HG03175 (cell line): ENCODE results near the gene GTF3C2.
A peak's percentile ranks its signal among the peaks of the same experiment; 100 is the strongest.
"Not testable (repeated sequence)": the region's sequence is repeated elsewhere in the genome, so short reads cannot be mapped to it uniquely, and the experiment has no call there.

ENCODE experiments used
- ATAC-seq: cut with Tn5 transposase; IDR thresholded peaks from one replicate; pipeline ENCODE4 v1.9.1; 2021; ENCODE audit warnings: mild to moderate bottlenecking, moderate library complexity; ENCODE audit not compliant: unreplicated experiment

Gene GTF3C2

DNA sequence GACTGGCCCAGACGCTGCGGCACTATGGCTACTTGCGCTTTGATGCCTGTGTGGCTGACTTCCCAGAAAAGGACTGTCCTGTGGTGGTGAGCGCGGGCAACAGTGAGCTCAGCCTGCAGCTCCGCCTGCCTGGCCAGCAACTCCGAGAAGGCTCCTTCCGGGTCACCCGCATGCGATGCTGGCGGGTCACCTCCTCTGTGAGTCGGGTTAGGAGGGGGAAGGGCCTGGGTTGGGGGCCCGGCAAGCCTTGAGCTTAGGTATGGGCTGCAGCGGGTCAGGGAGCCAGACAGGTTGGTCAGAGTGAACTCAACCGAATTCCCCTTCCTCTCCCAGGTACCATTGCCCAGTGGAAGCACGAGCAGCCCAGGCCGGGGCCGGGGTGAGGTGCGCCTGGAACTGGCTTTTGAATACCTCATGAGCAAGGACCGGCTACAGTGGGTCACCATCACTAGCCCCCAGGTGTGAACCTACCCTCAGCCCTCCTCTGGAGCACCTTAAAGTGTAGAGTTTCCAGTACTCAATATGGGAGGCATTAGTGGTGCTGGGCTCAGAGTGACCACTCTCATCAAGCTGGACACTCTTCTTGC lies 19.0 kb upstream of the GTF3C2 start:
- ATAC-seq = no peak

DNA sequence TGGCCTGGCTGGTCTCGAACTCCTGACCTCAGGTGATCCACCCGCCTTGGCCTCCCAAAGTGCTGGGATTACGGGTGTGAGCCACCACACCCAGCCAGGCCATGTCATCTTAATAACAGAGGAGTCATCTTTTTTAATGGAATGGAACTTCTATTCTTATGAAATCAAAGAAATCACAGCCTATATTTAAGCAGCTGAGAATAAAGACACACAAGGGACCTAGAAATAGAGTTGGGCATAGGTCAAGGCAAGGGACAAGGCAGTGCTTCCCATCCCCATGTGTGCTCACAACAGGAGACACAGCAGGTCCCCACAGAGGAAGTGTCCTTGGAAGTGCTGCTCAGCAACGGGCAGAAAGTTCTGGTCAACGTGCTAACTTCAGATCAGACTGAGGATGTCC lies 17.0 kb upstream of the GTF3C2 start:
- no peak for ATAC-seq

DNA sequence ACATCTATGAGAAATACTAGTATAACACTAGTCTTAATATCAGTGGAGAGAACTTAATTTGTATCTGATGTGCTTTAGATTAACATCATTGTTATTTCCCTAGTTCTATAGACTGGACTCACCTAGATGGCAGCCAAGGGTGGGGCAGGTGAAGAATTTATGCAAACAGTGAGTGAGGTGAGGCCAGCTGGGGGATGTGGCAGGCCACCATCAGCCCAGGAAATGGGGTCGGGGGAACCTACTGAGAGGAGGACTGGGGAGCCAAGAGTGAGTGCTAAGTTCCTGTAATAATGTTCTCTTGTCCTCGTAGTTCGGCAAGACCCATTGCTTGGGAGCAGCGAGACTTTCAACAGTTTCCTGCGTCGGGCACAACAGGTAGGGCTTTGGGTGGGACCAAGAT lies 16.4 kb upstream of the GTF3C2 start:
- no peak for ATAC-seq

DNA sequence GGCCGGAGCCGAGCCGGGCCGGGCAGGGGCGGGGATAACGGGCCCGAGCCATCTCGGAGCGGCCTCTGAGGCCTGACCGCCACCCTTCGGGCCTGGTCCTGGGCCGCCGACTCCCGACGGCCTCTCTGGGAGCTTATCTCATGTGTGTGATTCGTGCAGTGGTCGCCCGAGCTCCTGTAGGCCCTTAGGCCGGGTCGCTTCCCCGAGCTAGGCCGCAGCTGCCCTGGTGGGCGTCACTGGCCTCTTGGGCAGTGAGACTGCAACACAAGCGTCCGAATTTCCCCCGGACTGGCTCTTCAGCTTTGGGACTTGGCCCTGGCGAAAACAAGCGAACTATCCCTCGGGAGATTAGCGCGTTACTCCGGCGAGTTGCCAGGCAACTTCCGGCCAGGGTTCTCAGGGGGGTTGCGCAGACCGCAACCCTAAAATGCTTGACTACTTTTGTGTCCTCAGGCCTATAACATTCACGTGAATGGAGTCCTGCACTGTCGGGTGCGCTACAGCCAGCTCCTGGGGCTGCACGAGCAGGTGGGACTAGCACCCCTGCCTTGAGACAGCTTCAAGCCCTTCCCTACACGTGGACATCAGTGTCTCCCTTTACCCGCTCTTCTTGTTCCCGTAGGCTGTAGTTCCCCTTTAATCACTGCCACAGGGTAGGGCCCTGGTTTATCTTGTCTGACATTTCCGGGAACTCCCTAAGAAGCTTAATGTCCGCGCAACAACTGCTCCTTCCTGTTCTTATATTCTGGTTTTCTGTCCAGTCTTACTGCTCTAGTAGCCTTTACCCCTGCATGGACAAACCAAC lies 14.5 kb upstream of the GTF3C2 start:
- ATAC-seq = peak; percentile 35

DNA sequence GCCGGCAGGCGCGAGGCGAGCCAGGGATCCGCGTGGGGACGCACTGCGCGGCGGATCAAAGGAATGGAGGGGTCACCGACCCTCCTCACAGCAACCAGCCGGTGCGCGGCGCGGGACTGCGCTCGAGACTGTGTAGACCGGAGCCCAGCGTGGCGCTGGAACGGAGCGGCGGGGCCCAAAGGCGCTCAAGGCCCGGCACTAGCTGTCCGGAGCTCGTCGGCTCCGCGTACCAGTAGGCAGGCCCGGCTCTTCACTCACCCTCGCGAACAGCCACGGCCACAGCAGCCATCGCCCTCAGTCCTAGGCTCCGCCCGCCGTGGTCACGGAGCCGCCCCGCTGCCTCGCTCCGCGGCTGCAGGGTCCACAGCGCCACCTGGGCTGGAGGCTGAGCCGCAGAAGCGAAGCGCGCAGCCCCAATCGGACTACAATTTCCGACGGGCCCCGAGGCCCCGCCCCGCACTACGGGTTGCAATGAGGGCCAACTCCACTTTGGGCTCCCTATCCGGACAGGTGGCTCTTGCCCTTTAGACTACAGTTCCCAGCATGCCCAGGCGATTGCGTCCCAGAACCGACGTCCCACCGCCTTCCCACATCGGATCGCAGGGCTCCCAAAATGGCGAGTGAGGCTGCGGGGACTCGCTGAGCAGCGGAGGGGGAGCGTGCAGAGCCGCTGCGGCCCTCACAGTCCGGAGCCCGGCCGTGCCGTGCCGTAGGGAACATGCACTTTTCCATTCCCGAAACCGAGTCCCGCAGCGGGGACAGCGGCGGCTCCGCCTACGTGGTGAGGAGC lies 13.7 kb upstream of the GTF3C2 start, which contains the start of the genes EIF2B4 and SNX17:
Gene EIF2B4 (minus strand): TSS at position 313 of the 790 bp plus-strand sequence. CDS start 24 bp downstream, at position 289.
Gene SNX17 (plus strand): TSS at position 591 of the 790 bp plus-strand sequence. CDS start 128 bp downstream, at position 719.
- ATAC-seq = peak; percentile 86

DNA sequence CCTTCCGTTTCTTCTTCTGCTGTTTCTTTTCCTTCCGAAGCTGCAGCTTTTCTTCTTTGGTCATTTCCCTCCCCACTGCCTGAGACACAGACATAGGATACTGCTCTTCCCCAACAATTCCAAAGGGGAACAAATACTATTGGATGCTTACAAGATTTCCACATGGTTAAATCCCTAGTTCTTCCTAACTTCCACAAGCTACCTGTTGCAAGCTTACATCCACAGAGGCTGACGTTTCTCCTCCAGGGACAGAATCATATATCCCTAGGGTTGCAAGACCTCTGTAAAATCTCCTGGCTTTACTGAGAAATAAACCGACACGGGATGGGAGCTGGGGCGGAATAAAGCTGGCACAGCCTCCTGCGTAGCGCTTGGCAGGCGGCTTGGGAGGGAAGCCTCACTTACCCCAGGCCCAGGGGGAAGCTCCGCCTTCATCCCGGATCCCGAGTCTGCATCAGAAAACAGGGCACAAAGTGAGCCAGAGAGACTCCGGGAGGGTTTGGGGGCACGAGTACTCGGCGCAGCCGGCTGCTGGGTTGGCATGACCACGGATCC lies 13.0 kb upstream of the GTF3C2 start:
- no peak for ATAC-seq

DNA sequence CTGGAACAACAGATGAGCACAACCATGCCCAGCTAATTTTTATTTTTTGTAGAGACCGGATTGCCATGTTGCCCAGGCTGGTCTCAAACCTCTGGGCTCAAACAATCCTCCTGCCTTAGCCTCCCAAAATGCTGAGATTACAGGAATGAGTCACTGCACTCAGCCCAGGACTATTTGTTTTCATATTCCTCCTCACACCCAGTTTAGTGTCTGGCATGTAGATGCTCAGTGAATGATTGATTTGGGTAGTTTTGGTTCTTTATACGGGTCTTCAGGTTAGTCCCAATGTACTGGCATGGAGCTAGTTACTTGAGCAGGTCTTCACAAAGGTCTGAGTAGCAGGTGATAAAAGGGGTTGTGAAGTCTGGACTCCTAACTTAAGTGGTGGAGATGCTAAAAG lies 7.4 kb upstream of the GTF3C2 start:
- ATAC-seq = no peak

DNA sequence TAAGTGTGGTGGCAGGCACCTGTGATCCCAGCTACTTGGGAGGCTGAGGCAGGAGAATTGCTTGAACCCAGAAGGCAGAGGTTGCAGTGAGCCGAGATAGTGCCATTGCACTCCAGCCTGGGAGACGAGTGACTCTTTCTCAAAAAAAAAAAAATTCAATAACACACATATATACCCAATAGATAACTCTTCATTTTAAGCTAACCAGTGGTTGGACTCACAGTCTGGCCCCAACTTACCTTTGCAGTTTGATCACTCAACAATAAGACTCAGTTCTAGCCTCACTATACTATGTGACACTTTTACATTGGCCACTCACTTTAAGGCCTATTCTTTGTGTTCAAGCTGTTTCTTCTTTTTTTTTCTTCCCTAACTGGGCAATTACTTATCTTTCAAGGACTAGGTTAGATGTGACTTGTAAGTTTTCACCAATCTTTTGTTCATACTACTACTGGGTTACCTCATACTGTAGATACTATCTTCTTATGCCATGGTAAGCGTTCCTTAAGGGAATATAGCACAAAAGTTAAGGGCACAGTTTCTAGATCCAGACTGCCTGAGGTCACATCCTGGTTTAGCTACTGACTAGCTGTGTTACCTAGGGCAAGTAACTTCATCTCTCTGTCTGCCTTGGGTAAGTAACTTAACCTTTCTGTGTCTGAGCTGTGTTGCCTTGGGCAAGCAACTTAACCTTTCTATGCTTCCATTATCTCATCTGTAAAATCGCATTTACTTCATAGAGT lies 6.3 kb upstream of the GTF3C2 start:
- no peak for ATAC-seq

DNA sequence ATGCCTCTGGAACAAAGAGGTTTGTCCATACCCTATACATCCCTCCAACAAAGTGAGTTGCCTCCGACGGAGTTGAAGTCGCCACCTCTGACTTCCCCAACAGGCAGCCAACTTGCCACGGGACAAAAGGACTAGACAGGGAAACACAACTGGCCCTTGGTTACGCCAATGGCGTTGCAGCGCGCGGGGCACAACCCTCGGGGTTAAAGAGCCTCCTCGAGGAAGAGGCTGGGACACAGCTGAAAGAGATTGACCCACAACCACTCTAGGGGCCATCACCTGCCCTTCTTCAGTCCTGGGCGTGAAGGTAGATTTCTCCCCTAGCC lies 545 bp downstream of the GTF3C2 start:
- ATAC-seq = peak; percentile 39

DNA sequence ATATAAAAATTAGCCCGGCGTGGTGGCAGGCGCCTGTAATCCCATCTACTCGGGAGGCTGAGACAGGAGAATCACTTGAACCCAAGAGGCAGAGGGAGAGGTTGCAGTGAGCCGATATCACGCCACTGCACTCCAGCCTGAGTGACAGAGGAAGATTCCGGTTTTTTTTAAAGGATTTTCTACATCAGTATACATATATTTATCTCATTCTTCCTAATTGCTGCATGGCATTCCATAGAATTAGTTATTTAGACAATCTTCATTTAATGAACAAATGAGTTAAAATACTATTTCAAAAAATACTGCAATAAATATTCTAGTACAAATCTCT lies 2.0 kb downstream of the GTF3C2 start:
- no peak for ATAC-seq

DNA sequence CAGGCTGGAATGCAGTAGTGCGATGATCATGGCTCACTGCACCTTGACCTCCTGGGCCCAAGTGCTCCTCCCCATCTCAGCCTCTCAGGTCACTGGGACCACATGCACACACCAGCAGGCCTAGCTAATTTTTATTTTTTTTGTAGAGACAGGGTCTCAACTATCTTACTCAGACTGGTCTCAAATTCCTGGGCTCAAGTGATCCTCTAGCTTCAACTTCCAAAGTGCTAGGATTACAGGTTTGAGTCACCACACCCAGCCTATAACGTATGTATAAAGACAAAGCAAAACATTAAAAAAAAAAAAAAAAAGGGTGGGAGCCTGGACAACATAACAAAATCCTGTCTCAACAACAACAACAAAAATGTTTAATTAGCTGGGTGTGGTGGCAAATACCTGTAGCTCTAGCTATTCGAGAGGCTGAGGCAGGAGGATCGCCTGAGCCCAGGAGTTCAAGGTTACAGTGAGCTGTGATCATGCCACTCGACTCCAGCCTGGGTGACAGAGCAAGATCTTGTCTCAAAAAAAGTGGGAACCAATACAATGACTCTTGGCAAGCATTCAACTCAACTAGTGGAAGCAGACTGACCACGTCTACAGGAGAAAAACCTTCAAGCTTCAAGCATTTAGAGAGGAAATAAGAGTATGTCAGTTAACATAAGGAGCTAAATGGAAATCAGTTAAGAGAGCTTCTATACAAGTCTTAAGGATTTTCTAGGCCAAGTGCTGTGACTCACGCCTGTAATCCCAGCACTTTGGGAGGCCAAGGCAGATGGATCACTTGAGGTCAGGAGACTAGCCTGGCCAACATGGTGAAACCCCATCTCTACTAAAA lies 2.6 kb downstream of the GTF3C2 start:
- ATAC-seq = no peak

DNA sequence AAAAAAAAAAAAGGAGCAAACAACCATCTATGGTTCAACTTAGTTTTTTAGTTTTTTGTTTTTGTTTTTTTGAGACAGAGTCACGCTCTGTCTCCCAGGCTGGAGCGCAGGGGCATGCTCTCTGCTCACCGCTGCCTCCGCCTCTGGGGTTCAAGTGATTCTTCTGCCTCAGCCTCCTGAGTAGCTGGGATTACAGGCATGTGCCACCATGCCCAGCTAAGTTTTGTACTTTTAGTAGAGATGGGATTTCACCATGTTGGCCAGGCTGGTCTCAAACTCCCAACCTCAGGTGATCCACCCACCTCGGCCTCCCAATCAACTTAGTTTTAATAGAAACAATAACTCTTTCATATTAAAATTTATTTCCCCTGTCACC lies 3.2 kb downstream of the GTF3C2 start:
- ATAC-seq = not testable (repeated sequence)

DNA sequence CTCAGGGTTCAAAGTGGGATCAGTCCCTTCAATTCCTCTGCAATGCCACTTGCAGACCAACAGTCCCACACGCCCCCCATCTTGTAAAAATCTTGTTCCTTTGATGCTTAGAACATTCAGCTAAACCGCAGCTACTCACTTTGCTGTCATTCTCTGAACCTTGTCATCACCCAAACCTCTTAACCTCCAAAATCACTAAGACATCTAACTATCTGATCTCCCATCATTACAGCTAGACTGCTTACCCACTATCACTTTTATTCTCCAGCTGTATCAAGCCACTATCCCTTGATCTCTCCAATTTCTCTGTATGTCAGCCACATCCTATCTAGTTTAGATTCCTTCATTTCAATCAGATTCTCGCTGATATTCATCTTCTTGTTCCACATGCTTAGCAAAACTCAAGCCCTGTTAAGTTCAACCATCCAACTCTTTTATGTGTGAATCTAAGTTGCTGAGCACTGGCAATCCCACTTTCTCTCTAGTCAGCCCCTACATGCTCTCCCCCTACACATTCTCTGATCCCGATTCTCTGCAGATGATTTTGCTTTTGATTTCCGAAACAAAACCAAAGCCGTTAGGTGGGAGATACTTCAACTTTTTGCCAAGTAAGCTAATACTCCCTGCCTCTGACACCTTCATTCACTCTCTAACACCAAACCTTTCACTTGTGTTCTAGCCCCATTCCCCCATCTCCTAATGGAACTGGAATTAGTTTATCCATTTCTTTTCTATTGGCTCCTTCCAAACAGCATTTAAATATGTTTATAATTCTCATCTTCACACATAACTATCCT lies 4.6 kb downstream of the GTF3C2 start:
- no peak for ATAC-seq

DNA sequence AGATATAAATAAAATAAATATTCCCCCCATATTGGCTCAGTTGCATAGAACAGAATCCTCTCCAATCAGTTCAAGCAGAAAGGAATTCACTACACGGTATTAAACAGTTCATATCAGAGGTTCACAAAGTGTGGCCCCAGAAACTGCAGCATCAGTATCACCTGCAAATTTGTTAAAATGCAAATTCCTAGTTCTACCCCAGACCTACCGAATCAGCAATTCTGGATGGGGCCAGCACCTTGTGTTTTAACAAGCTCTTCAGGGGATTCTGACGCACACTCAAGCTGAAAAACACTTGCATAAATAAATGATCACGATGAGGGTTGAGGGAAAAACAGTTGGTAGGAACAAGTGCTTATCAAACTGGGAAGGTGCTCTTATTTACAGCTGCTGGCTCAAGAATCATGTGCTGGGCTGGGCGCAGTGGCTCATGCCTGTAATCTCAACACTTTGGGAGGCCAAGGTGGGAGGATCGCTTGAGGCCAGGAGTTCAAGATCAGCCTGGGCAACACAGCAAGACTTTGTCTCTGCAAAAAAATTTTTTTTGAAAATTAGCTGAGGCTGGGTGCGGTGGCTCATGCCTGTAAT lies 6.4 kb downstream of the GTF3C2 start:
- ATAC-seq = no peak

DNA sequence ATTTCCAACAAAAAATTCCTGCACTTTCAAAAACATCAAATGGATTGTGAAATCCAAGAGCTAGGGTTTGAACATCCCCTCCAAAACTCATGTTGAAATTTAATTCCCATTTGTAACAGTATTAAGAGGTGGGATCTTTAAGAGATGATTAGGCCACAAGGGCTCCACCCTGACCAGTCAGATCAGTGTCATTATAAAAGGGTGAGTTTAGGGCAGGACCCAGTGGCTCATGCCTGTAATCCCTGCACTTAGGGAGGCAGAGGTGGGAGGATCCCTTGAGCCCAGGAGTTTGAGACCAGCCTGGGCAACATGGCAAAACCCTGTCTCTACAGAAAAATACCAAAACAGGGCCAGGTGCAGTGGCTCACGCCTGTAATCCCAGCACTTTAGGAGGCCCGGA lies 8.9 kb downstream of the GTF3C2 start:
- no peak for ATAC-seq

DNA sequence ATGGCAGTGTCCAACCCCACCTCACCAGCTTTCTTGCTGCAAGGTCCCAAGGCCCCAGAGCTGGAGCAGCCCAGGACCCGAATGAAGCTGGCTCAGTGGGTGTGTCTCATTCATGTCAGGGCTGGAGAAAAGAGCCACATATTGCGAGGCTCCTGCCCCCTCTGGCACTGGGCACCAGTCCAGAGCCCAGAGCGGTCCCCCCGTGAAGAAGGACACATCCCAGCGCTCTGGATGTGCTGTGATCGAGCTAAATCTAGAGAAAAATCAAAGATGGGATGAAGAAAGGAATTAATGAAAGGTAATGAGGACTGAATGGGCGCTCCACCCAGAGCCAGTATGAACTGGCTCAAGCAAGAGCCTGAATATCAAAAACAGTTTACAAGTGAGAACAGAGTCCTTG lies 20.4 kb downstream of the GTF3C2 start:
- no peak for ATAC-seq

DNA sequence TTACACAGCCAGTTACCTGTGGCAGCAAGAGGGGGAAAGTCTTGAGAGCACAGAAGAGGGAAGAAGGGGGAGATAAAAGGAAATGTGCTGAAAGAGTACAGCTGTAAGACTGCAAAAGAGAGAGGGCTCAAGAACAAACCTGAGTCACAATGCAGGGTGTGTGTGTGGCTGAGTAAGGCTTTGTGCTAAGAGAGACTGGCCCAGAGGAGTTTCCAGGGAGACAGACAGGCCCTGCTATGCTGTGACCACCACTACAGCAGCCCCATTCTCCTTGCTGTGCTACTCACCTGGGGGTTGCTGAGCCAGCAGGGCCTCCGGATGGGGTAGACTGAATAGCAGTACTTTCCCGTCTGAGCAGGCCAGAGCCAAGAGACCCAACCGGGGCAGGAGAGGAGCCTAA lies 21.3 kb downstream of the GTF3C2 start:
- no peak for ATAC-seq

DNA sequence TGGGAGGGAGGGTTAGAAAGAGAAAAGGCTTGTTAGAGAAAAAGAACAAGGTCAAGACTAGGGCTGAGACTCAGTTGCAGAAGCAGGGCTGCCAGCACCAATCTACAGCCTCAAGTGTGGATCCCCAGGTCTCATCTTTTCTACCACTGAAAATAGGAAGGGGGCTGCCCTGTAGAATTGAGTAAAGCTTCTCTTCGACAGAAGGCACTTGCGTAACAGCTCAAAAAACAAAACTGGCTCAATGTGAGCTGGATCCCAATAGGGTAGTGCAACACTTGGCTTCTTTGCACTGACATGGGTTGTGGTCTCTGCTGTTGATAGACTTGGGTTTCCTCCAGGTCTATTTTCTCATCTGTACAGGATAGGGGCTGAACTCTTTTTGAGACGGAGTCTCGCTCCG lies 31.8 kb downstream of the GTF3C2 start:
- no peak for ATAC-seq
